ENCODE measurements around the gene TTC28.

TTC28 gene

GRCh38 chr22:28297504-28297903 is 382.1 kb downstream of the TTC28 start:
- DNase-seq (ENCODE audit: low spot score): peak; percentile 41
- FAIRE-seq: no peak

- FAIRE-seq (peak; percentile 94), DNase-seq (ENCODE audit: low spot score) (no peak)
Observed at GRCh38 chr22:28296452-28296851, 383.2 kb downstream of the TTC28 start.

- FAIRE-seq: peak; percentile 46
- DNase-seq (ENCODE audit: low spot score): no peak
Observed at GRCh38 chr22:28283068-28283654, 396.5 kb downstream of the TTC28 start.

- DNase-seq (ENCODE audit: low spot score) (no peak), FAIRE-seq (no peak)
Observed at GRCh38 chr22:28282405-28283067, 397.1 kb downstream of the TTC28 start.

GRCh38 chr22:28279888-28280287 is 399.8 kb downstream of the TTC28 start:
- FAIRE-seq (no peak), DNase-seq (ENCODE audit: low spot score) (no peak)

GRCh38 chr22:28269277-28269676 is 410.4 kb downstream of the TTC28 start:
- DNase-seq (ENCODE audit: low spot score) (no peak), FAIRE-seq (no peak)

- no peak for FAIRE-seq
- no peak for DNase-seq (ENCODE audit: low spot score)
Observed at GRCh38 chr22:28268850-28269249, 410.8 kb downstream of the TTC28 start.

- FAIRE-seq (no peak), DNase-seq (ENCODE audit: low spot score) (no peak)
Observed at GRCh38 chr22:28268171-28268570, 411.5 kb downstream of the TTC28 start.

GRCh38 chr22:28260619-28261018 is 419.0 kb downstream of the TTC28 start:
- FAIRE-seq: peak; percentile 68

GRCh38 chr22:28259774-28260312 is 419.8 kb downstream of the TTC28 start:
- DNase-seq (ENCODE audit: low spot score): no peak
- no peak for FAIRE-seq

More at GRCh38 chr22:28260619-28261018, 419.0 kb downstream of the TTC28 start:
- DNase-seq (ENCODE audit: low spot score): no peak

GRCh38 chr22:28254396-28254795 is 425.2 kb downstream of the TTC28 start:
- DNase-seq (ENCODE audit: low spot score) (no peak), FAIRE-seq (no peak)

GRCh38 chr22:28252539-28252938 is 427.1 kb downstream of the TTC28 start:
- no peak for FAIRE-seq

GRCh38 chr22:28250036-28250695 is 429.5 kb downstream of the TTC28 start:
- FAIRE-seq (no peak), DNase-seq (ENCODE audit: low spot score) (no peak)

More at GRCh38 chr22:28252539-28252938, 427.1 kb downstream of the TTC28 start:
- DNase-seq (ENCODE audit: low spot score): no peak

GRCh38 chr22:28249402-28249801 is 430.2 kb downstream of the TTC28 start:
- no peak for FAIRE-seq

GRCh38 chr22:28247667-28248363 is 431.8 kb downstream of the TTC28 start:
- DNase-seq (ENCODE audit: low spot score) (no peak), FAIRE-seq (peak; percentile 91)

More at GRCh38 chr22:28249402-28249801, 430.2 kb downstream of the TTC28 start:
- no peak for DNase-seq (ENCODE audit: low spot score)

- FAIRE-seq: no peak
Observed at GRCh38 chr22:28247136-28247535, 432.5 kb downstream of the TTC28 start.

GRCh38 chr22:28246397-28246796 is 433.2 kb downstream of the TTC28 start:
- peak; percentile 88 for FAIRE-seq

More at GRCh38 chr22:28247136-28247535, 432.5 kb downstream of the TTC28 start:
- DNase-seq (ENCODE audit: low spot score): no peak

GRCh38 chr22:28245579-28246224 is 433.9 kb downstream of the TTC28 start:
- FAIRE-seq (peak; percentile 50), DNase-seq (ENCODE audit: low spot score) (no peak)

More at GRCh38 chr22:28246397-28246796, 433.2 kb downstream of the TTC28 start:
- DNase-seq (ENCODE audit: low spot score): no peak

GRCh38 chr22:28244757-28245156 is 434.9 kb downstream of the TTC28 start:
- FAIRE-seq (peak; percentile 97), DNase-seq (ENCODE audit: low spot score) (no peak)

- FAIRE-seq: peak; percentile 86
- DNase-seq (ENCODE audit: low spot score): no peak
Observed at GRCh38 chr22:28243539-28243938, 436.1 kb downstream of the TTC28 start.
